Hematopoietic multipotent progenitor cell treated with erythropoietin and hydrocortisone succinate and interleukin-3 and kit ligand, for 15 days (in vitro differentiated cells): ENCODE results near the gene OTUB1.

ENCODE experiments used
- DNase-seq: peaks from one replicate; pipeline ENCODE4 v3.0.0-alpha.2; 2015; ENCODE audit warnings: low spot score

OTUB1 gene

GRCh38 chr11:63978551-63979239 is 7.5 kb upstream of the OTUB1 start:
- no peak for DNase-seq

GRCh38 chr11:63979426-63979825 is 6.8 kb upstream of the OTUB1 start:
- DNase-seq = no peak

GRCh38 chr11:63985812-63986155 is 454 bp upstream of the OTUB1 start:
- DNase-seq = no peak

- DNase-seq = no peak
Observed at GRCh38 chr11:63986932-63987513, 785 bp downstream of the OTUB1 start.

GRCh38 chr11:63991558-63991957 is 5.3 kb downstream of the OTUB1 start:
- no peak for DNase-seq

- no peak for DNase-seq
Observed at GRCh38 chr11:63993100-63993499, 6.9 kb downstream of the OTUB1 start.

GRCh38 chr11:63993993-63994392 is 7.8 kb downstream of the OTUB1 start:
- no peak for DNase-seq

- no peak for DNase-seq
Observed at GRCh38 chr11:63996512-63996911, 10.3 kb downstream of the OTUB1 start.

GRCh38 chr11:63997104-63997700 is 11.0 kb downstream of the OTUB1 start:
- no peak for DNase-seq

GRCh38 chr11:63997801-63998337 is 11.6 kb downstream of the OTUB1 start:
- no peak for DNase-seq

- no peak for DNase-seq
Observed at GRCh38 chr11:63998558-63999348, 12.5 kb downstream of the OTUB1 start.

GRCh38 chr11:63999349-64000025 is 13.2 kb downstream of the OTUB1 start:
- DNase-seq = no peak

- peak; percentile 65 for DNase-seq
Observed at GRCh38 chr11:64000026-64000739, 13.9 kb downstream of the OTUB1 start.

GRCh38 chr11:64000740-64001483 is 14.7 kb downstream of the OTUB1 start:
- DNase-seq = no peak

GRCh38 chr11:64001484-64002420 is 15.5 kb downstream of the OTUB1 start:
- DNase-seq = no peak

GRCh38 chr11:64003807-64004589 is 17.8 kb downstream of the OTUB1 start:
- DNase-seq = no peak

GRCh38 chr11:64004590-64004984 is 18.3 kb downstream of the OTUB1 start:
- no peak for DNase-seq

GRCh38 chr11:64005691-64006090 is 19.5 kb downstream of the OTUB1 start:
- DNase-seq = no peak

GRCh38 chr11:64006398-64006797 is 20.2 kb downstream of the OTUB1 start:
- no peak for DNase-seq
